K562 (cell line): ENCODE data around the gene GPD2. TPM values are rescaled to one million over a fixed set of nuclear protein-coding genes. Genes with fewer than 3 reads are reported as not detected.

ENCODE experiments used
- ATAC-seq: fragments of 200-7000 bp; cut with Tn5 transposase; 3 replicates; pipeline ENCODE4 v1.9.1; 2020; ENCODE audit warnings: moderate library complexity
- BruUV-seq: library from RNA; stranded (reverse); fragments of 400-500 nt; replicated peaks from 2 replicates; lab custom pipeline; 2021; lab: Mats Ljungman, UMichigan
- CTCF ChIA-PET: fragments of 300-600 bp; formaldehyde crosslinking; extraction: SDS; loops from one replicate; lab custom pipeline; 2021; ENCODE audit warnings: low intra/inter-chr PET ratio; lab: Yijun Ruan, JAX
- POLR2A ChIA-PET: fragments of 300-600, 350-650 bp; sonication (Branson Sonifier 250); formaldehyde crosslinking; extraction: SDS; loops from one replicate; lab custom pipeline; 2021; ENCODE audit warnings: antibody characterized with exemption, inconsistent platforms; lab: Yijun Ruan, JAX
- DNase-seq, 4 experiments: peaks; one replicate each; pipeline versions ENCODE4 v3.0.0 to v3.0.0-alpha.2; 2011 to 2018; ENCODE audit warnings: low spot score in 3 of 4, mixed read lengths in 3 of 4; ENCODE audit errors: extremely low read depth in 1 of 4
- FAIRE-seq: peaks from 2 replicates; lab custom pipeline; 2011; peaks lifted over from hg19 to GRCh38; lab: Jason Lieb, UNC
- H2AFZ ChIP-seq: 2 replicates; pipeline ENCODE4 v1.6.0; 2011; ENCODE audit warnings: low read depth, low read length, control low read depth, inconsistent platforms
- H3K27ac ChIP-seq: fragments of 200-600 bp; 3 replicates; pipeline ENCODE4 v1.8.0; 2011; ENCODE audit warnings: low read depth, mild to moderate bottlenecking, control low read depth, inconsistent platforms, low read length, moderate library complexity, mixed read lengths; ENCODE audit errors: extremely low read depth
- H3K27me3 ChIP-seq, 2 experiments: fragments of 300-600 bp in 1 of 2; 2 replicates in 1 of 2; 3 replicates in 1 of 2; pipeline versions ENCODE4 v1.6.0 to v1.8.0; 2011; ENCODE audit warnings: inconsistent platforms in 2 of 2, low read length in 2 of 2, mild to moderate bottlenecking in 1 of 2, mixed read lengths in 1 of 2, moderate library complexity in 1 of 2; ENCODE audit not compliant: control insufficient read depth in 2 of 2, insufficient read depth in 2 of 2
- H3K36me3 ChIP-seq: fragments of 300-600 bp; 3 replicates; pipeline ENCODE4 v1.8.0; 2011; ENCODE audit warnings: mild to moderate bottlenecking, low read length, inconsistent platforms; ENCODE audit not compliant: control insufficient read depth, insufficient read depth
- H3K4me1 ChIP-seq, 2 experiments: fragments of 200-600 bp in 1 of 2; replicated peaks in 1 of 2; 2 replicates in 1 of 2; 3 replicates in 1 of 2; pipeline versions ENCODE4 v1.5.1 to v1.8.0; 2011; ENCODE audit warnings: inconsistent platforms in 2 of 2, low read length in 2 of 2, mild to moderate bottlenecking in 1 of 2, mixed read lengths in 1 of 2, moderate library complexity in 1 of 2; ENCODE audit not compliant: control insufficient read depth in 2 of 2, insufficient read depth in 2 of 2
- H3K4me2 ChIP-seq: 2 replicates; pipeline ENCODE4 v1.6.1; 2011; ENCODE audit warnings: low read length, control low read depth, inconsistent platforms, mixed read lengths; ENCODE audit not compliant: insufficient read depth
- H3K4me3 ChIP-seq: fragments of 200-600 bp; sonication (generic), shearing (Covaris generic); 2 replicates; pipeline ENCODE4 v1.5.1; 2016; ENCODE audit warnings: control low read depth, inconsistent platforms
- H3K79me2 ChIP-seq: fragments of 200-600 bp; 3 replicates; pipeline ENCODE4 v1.8.0; 2011; ENCODE audit warnings: low read length, inconsistent platforms; ENCODE audit not compliant: control insufficient read depth, insufficient read depth
- H3K9ac ChIP-seq, 2 experiments: 2 replicates each; pipeline versions ENCODE4 v1.6.0 to v1.6.1; 2011; ENCODE audit warnings: low read depth in 2 of 2, low read length in 2 of 2, control low read depth in 1 of 2, inconsistent platforms in 1 of 2, mild to moderate bottlenecking in 1 of 2, mixed read lengths in 1 of 2; ENCODE audit not compliant: insufficient read depth in 1 of 2
- H3K9me1 ChIP-seq: one replicate; pipeline ENCODE4 v1.6.0; 2011; ENCODE audit warnings: inconsistent platforms, mild to moderate bottlenecking, low read length, moderate library complexity; ENCODE audit not compliant: control insufficient read depth, insufficient read depth
- H3K9me3 ChIP-seq: replicated peaks from 2 replicates; pipeline ENCODE4 v1.5.1; 2011; ENCODE audit warnings: low read depth, low read length, inconsistent platforms; ENCODE audit not compliant: control insufficient read depth, insufficient read depth
- H4K20me1 ChIP-seq: replicated peaks from 2 replicates; pipeline ENCODE4 v1.6.1; 2011; ENCODE audit warnings: low read length, inconsistent platforms, mixed read lengths; ENCODE audit not compliant: control insufficient read depth, insufficient read depth
- MAFG ChIP-seq: fragments of 450-650 bp; conservative IDR thresholded peaks from 2 replicates; pipeline ENCODE4 v1.6.1; 2016; ENCODE audit warnings: missing genetic modification characterization, missing compliant biosample characterization
- MCM5 ChIP-seq: fragments of 450-650 bp; IDR thresholded peaks from 2 replicates; pipeline ENCODE4 v1.6.1; 2016; ENCODE audit warnings: low read depth
- WGBS: fragments of 100-300 bp; shearing (Covaris generic); methylation state at CpG from one replicate; pipeline ENCODE4 v1.1.6; 2016; ENCODE audit warnings: low coverage, mixed read lengths; ENCODE audit not compliant: insufficient coverage; ENCODE audit errors: missing lambda C conversion rate; 5-methylcytosine and 5-hydroxymethylcytosine counted together
- in situ Hi-C: fragments of 300-500 bp; cut with MboI; formaldehyde crosslinking; loops from 4 replicates; pipeline ENCODE4 v1.15.0; 2018; ENCODE audit warnings: inconsistent platforms, mixed read lengths
- intact Hi-C: fragments of 100-400 bp; cut with micrococcal nuclease; formaldehyde crosslinking; loops from 2 replicates; pipeline ENCODE4 v1.14.2; 2022
- polyA plus RNA-seq, 8 experiments: library from polyadenylated mRNA; depleted of rRNA in 4 of 8; stranded (reverse) in 5 of 8; unstranded in 3 of 8; fragments of >200 nt; fragmentation: Nextera tagmentation in 2 of 8; fragmentation: Illumina TruSeq in 1 of 8; extraction: Ambion mirVana in 2 of 8; extraction: Trizol in 1 of 8; gene quantifications; 2 replicates each; pipeline versions ENCODE4 v1.2.1 to v1.2.3, GENCODE V29; 2011 to 2014; ENCODE audit warnings: inconsistent platforms in 1 of 8, missing spikeins in 1 of 8
- total RNA-seq, 7 experiments: library from RNA; depleted of rRNA in 6 of 7; stranded (reverse); fragments of >200 nt in 6 of 7; fragmentation: Illumina TruSeq in 2 of 7; extraction: Trizol in 2 of 7; gene quantifications; 2 replicates each; pipeline versions ENCODE4 v1.2.1 to v1.2.3, GENCODE V29; 2011 to 2021; ENCODE audit warnings: low replicate concordance in 1 of 7
- TF ChIP-seq, protein P1 (sequence below): fragments of 450-650 bp; IDR thresholded peaks from 2 replicates; pipeline ENCODE4 v1.6.1; 2016; ENCODE audit warnings: low read depth
- TF ChIP-seq, protein P2 (sequence below): sonication (generic); formaldehyde crosslinking; IDR thresholded peaks from 2 replicates; pipeline ENCODE4 v1.8.1; 2022; ENCODE audit warnings: missing genetic modification reagents
- TF ChIP-seq, protein P3 (sequence below): fragments of 450-650 bp; conservative IDR thresholded peaks from 2 replicates; pipeline ENCODE4 v1.6.1; 2016; ENCODE audit warnings: missing genetic modification characterization, low read depth, mild to moderate bottlenecking, missing compliant biosample characterization, moderate library complexity
- TF ChIP-seq, protein P4 (sequence below): fragments of 200-800 bp; sonication (Bioruptor generic); IDR thresholded peaks from 2 replicates; pipeline ENCODE4 v1.6.1; 2017; ENCODE audit warnings: missing genetic modification characterization, missing compliant biosample characterization
- TF ChIP-seq, protein P5 (sequence below), 2 experiments: fragments of 250-450 bp in 1 of 2; fragments of 450-650 bp in 1 of 2; sonication (Bioruptor Pico) in 1 of 2; IDR thresholded peaks; 2 replicates each; pipeline versions ENCODE4 v1.6.1 to v1.8.0; 2016 to 2021; ENCODE audit warnings: mild to moderate bottlenecking in 2 of 2, moderate library complexity in 2 of 2, missing compliant biosample characterization in 1 of 2, missing genetic modification characterization in 1 of 2

The GPD2 gene
- total and polyA plus RNA-seq, 9 of the 15 experiments (the other 6 are each of a cell fraction or from before 2014, with no cell fraction given), result 5.2 to 39.2 (median 19.0) TPM

DNA sequence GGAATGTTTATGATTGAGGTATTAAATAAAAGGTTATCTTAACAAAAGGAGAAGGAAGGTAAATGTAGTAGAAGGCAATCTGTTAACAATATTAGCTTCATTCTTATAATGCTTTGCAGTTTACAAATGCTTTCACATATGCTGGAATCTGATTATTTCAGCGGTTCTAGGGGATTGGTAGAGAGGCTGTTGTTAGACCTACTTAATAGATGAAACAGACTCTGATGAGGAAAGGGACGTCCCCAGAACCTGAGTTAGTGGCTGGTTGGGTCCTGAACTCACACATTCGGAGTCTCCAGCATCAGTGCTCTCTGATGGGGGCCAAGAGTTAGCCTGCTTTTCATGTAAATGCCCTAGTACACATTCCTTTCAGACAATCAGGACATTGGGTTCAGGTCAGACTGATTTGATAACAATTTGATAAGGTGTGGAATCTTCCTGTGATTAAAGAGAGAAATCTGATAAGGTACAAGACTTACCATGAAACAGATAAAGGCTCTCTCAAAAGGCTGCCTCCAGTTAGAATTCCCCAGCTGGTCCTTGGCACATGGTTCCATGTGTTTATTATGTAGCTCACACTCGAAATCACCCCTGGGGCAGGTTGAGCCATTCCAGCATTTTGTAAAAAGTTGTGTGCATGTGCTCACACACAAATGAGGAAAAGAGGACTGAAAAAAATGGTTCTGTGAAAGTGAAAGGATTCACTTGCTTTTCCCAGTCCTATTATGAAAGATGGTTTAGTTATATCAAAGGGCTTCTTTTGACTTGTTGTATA lies 103.1 kb downstream of the GPD2 start:
- no TSS peak for BruUV-seq
- TF ChIP-seq MAFG (no peak), MCM5 (no peak)
- TF ChIP-seq, protein P1, sequence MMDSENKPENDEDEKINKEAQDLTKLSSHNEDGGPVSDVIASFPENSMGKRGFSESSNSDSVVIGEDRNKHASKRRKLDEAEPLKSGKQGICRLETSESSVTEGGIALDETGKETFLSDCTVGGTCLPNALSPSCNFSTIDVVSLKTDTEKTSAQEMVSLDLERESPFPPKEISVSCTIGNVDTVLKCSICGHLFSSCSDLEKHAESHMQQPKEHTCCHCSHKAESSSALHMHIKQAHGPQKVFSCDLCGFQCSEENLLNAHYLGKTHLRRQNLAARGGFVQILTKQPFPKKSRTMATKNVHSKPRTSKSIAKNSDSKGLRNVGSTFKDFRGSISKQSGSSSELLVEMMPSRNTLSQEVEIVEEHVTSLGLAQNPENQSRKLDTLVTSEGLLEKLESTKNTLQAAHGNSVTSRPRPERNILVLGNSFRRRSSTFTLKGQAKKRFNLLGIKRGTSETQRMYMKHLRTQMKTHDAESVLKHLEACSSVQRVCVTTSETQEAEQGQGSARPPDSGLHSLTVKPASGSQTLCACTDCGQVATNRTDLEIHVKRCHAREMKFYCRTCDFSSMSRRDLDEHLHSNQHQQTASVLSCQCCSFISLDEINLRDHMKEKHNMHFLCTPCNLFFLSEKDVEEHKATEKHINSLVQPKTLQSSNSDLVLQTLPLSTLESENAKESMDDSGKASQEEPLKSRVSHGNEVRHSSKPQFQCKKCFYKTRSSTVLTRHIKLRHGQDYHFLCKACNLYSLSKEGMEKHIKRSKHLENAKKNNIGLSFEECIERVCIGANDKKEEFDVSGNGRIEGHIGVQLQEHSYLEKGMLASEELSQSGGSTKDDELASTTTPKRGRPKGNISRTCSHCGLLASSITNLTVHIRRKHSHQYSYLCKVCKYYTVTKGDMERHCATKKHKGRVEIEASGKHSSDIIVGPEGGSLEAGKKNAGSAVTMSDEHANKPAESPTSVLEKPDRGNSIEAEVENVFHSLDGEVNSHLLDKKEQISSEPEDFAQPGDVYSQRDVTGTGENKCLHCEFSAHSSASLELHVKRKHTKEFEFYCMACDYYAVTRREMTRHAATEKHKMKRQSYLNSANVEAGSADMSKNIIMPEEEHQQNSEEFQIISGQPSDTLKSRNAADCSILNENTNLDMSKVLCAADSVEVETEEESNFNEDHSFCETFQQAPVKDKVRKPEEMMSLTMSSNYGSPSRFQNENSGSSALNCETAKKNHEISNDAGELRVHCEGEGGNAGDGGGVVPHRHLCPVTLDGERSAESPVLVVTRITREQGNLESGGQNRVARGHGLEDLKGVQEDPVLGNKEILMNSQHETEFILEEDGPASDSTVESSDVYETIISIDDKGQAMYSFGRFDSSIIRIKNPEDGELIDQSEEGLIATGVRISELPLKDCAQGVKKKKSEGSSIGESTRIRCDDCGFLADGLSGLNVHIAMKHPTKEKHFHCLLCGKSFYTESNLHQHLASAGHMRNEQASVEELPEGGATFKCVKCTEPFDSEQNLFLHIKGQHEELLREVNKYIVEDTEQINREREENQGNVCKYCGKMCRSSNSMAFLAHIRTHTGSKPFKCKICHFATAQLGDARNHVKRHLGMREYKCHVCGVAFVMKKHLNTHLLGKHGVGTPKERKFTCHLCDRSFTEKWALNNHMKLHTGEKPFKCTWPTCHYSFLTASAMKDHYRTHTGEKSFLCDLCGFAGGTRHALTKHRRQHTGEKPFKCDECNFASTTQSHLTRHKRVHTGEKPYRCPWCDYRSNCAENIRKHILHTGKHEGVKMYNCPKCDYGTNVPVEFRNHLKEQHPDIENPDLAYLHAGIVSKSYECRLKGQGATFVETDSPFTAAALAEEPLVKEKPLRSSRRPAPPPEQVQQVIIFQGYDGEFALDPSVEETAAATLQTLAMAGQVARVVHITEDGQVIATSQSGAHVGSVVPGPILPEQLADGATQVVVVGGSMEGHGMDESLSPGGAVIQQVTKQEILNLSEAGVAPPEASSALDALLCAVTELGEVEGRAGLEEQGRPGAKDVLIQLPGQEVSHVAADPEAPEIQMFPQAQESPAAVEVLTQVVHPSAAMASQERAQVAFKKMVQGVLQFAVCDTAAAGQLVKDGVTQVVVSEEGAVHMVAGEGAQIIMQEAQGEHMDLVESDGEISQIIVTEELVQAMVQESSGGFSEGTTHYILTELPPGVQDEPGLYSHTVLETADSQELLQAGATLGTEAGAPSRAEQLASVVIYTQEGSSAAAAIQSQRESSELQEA, result no peak
- TF ChIP-seq, protein P2, sequence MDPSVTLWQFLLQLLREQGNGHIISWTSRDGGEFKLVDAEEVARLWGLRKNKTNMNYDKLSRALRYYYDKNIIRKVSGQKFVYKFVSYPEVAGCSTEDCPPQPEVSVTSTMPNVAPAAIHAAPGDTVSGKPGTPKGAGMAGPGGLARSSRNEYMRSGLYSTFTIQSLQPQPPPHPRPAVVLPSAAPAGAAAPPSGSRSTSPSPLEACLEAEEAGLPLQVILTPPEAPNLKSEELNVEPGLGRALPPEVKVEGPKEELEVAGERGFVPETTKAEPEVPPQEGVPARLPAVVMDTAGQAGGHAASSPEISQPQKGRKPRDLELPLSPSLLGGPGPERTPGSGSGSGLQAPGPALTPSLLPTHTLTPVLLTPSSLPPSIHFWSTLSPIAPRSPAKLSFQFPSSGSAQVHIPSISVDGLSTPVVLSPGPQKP (CRISPR knock-in tag), result no peak
- TF ChIP-seq, protein P3, sequence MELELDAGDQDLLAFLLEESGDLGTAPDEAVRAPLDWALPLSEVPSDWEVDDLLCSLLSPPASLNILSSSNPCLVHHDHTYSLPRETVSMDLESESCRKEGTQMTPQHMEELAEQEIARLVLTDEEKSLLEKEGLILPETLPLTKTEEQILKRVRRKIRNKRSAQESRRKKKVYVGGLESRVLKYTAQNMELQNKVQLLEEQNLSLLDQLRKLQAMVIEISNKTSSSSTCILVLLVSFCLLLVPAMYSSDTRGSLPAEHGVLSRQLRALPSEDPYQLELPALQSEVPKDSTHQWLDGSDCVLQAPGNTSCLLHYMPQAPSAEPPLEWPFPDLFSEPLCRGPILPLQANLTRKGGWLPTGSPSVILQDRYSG (tag), result no peak
- TF ChIP-seq, protein P4, sequence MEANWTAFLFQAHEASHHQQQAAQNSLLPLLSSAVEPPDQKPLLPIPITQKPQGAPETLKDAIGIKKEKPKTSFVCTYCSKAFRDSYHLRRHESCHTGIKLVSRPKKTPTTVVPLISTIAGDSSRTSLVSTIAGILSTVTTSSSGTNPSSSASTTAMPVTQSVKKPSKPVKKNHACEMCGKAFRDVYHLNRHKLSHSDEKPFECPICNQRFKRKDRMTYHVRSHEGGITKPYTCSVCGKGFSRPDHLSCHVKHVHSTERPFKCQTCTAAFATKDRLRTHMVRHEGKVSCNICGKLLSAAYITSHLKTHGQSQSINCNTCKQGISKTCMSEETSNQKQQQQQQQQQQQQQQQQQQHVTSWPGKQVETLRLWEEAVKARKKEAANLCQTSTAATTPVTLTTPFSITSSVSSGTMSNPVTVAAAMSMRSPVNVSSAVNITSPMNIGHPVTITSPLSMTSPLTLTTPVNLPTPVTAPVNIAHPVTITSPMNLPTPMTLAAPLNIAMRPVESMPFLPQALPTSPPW, result no peak
- TF ChIP-seq, protein P5, sequence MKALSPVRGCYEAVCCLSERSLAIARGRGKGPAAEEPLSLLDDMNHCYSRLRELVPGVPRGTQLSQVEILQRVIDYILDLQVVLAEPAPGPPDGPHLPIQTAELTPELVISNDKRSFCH (CRISPR knock-in tag; IDR thresholded peaks at IDR 0.05), result no peak
- TF ChIP-seq, protein P5 (tag; IDR thresholded peaks at IDR 0.05), result no peak

More for the DNA sequence above, 103.1 kb downstream of the GPD2 start:
- no peaks in the 10 kb centered on the region for H3K9me1 ChIP-seq
- H3K4me3 ChIP-seq, result no peak overlapping the region
- intact Hi-C loops, result no loop called here
- H3K4me2 ChIP-seq, result no peak overlapping the region
- no peaks in the 10 kb centered on the region for H3K27me3 ChIP-seq
- POLR2A ChIA-PET, result interaction anchor here (0.9 to 1.4 kb wide), 2 partner anchors 10 to 13 kb away, joined by 3 read pairs; no protein-coding TSS in a partner anchor
- H3K9ac ChIP-seq, result no peak overlapping the region
- no peak for ATAC-seq
- DNase-seq, result no peak
- no peaks in the 10 kb centered on the region for H3K79me2 ChIP-seq
- no peaks in the 10 kb centered on the region for H3K9me3 ChIP-seq
- FAIRE-seq, result no peak
- H3K4me1 ChIP-seq, result no peaks in the 10 kb centered on the region
- H3K27ac ChIP-seq, result no peak overlapping the region
- 21% methylated on average over 4 of the region's 4 CpGs for WGBS
- CTCF ChIA-PET, result no interaction called here
- no peak overlapping the region for H2AFZ ChIP-seq
- in situ Hi-C loops, result no loop called here
- H3K36me3 ChIP-seq, result no peaks in the 10 kb centered on the region
- no peaks in the 10 kb centered on the region for H4K20me1 ChIP-seq
